ENCODE data around the gene WWTR1.

WWTR1 gene

GRCh38 chr3:149523512-149524299 lies 134.1 kb downstream of the WWTR1 start:
- Histone ChIP-seq H3K36me3 (ENCODE audit: control insufficient read depth, insufficient read depth, low read length) (no peaks in the 10 kb centered on the region), H3K4me3 (ENCODE audit: low read length) (no peak overlapping the region), H3K9ac (ENCODE audit: low read length) (no peak overlapping the region), H3K4me1 (ENCODE audit: control insufficient read depth, insufficient read depth, low read length) (peaks cover 7% of the 10 kb centered on the region), H3K27ac (ENCODE audit: low read depth, low read length) (no peak overlapping the region), H3K27me3 (ENCODE audit: control insufficient read depth, insufficient read depth, low read length) (no peaks in the 10 kb centered on the region)

GRCh38 chr3:149519912-149520311 lies 137.9 kb downstream of the WWTR1 start:
- H3K36me3 ChIP-seq (ENCODE audit: control insufficient read depth, insufficient read depth, low read length) = no peaks in the 10 kb centered on the region
- no peaks in the 10 kb centered on the region for H3K27me3 ChIP-seq (ENCODE audit: control insufficient read depth, insufficient read depth, low read length)
- H3K27ac ChIP-seq (ENCODE audit: low read depth, low read length) = no peak overlapping the region

GRCh38 chr3:149516920-149517319 lies 140.9 kb downstream of the WWTR1 start:
- Histone ChIP-seq H3K9ac (ENCODE audit: low read length) (no peak overlapping the region), H3K4me3 (ENCODE audit: low read length) (no peak overlapping the region), H3K4me1 (ENCODE audit: control insufficient read depth, insufficient read depth, low read length) (peaks cover 6% of the 10 kb centered on the region), H3K36me3 (ENCODE audit: control insufficient read depth, insufficient read depth, low read length) (no peaks in the 10 kb centered on the region), H3K27me3 (ENCODE audit: control insufficient read depth, insufficient read depth, low read length) (no peaks in the 10 kb centered on the region), H3K27ac (ENCODE audit: low read depth, low read length) (no peak overlapping the region)

More at GRCh38 chr3:149519912-149520311, 137.9 kb downstream of the WWTR1 start:
- Histone ChIP-seq H3K4me1 (ENCODE audit: control insufficient read depth, insufficient read depth, low read length) (no peaks in the 10 kb centered on the region), H3K4me3 (ENCODE audit: low read length) (no peak overlapping the region), H3K9ac (ENCODE audit: low read length) (no peak overlapping the region)

DNA sequence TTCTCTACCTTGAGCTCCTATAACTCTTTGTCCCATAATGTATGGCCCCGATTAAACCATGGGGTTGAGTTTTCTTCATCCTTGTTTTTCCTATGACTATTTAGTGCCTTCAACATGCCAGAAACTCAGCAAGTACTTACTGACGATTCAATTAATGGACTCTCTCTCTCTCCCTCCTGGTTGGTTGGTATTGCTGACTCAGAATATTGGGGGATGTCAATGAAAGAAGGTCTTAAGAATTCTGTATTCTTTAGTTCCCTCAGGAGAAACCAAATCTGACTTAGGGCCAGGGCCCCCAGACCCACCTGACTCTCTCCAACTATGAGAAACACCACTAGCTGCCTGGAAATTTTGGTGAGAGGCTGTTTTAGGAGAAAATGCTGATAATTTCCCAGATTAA lies 142.6 kb downstream of the WWTR1 start:
- Histone ChIP-seq H3K27ac (ENCODE audit: low read depth, low read length) (no peak overlapping the region), H3K9ac (ENCODE audit: low read length) (no peak overlapping the region), H3K4me1 (ENCODE audit: control insufficient read depth, insufficient read depth, low read length) (peaks cover 6% of the 10 kb centered on the region), H3K36me3 (ENCODE audit: control insufficient read depth, insufficient read depth, low read length) (no peaks in the 10 kb centered on the region), H3K4me3 (ENCODE audit: low read length) (no peak overlapping the region), H3K27me3 (ENCODE audit: control insufficient read depth, insufficient read depth, low read length) (no peaks in the 10 kb centered on the region)

DNA sequence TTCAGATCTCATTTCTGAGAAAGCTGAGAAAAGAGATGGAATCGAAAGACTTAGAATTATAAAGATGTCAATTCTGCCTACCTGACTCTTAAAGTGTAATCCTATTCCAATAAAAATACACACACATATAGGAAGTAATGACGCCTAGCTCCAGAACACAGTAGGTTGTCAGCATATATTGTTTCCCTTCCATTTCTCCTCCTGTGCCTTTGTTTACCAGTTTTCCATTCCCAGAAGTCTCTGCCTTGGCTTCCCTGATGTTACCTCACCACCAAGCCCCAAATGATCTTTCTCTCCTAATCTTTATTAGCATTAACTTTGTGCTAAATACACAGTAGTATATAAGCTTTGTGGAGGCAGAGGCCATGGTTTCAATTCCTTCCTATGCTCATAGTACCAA lies 143.4 kb downstream of the WWTR1 start:
- no peaks in the 10 kb centered on the region for H3K27me3 ChIP-seq (ENCODE audit: control insufficient read depth, insufficient read depth, low read length)
- no peak overlapping the region for H3K27ac ChIP-seq (ENCODE audit: low read depth, low read length)
- H3K36me3 ChIP-seq (ENCODE audit: control insufficient read depth, insufficient read depth, low read length) = no peaks in the 10 kb centered on the region
- H3K4me3 ChIP-seq (ENCODE audit: low read length) = no peak overlapping the region
- no peak overlapping the region for H3K9ac ChIP-seq (ENCODE audit: low read length)
- peaks cover 6% of the 10 kb centered on the region for H3K4me1 ChIP-seq (ENCODE audit: control insufficient read depth, insufficient read depth, low read length)

DNA sequence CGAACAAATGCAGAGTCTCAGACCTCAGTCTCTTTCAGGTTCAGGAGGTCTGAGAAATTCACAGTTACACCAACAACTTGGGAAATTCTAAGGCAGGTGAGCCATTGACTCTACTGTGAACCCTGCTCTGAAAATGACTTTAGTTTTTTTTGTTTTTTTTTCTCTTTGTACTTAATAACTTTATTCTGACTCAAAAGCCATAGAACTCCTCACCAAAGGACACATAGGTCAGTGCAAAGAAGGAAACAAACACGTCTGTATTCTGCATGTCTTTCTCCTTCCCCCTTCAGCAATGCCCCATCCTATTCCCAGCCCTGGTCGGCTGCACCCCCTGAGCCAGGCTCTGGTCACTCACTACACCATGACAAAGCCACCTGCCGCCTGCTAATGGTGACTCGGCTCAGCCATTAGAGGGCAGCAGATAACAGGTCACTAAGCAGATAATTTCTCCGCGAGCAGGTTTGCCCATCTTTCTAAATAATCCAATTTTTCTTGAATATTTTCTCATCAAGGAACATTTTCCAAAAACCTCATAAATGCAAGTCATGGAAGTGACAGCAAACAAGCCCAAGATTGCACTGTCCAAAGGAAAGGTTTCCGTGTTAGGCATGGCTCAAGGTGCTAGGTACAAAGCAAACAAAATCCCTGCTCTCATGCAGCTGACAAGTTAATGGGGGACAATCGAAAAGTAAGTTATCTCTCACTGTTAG lies 145.6 kb downstream of the WWTR1 start:
- H3K4me3 ChIP-seq (ENCODE audit: low read length) = no peak overlapping the region
- no peak overlapping the region for H3K27ac ChIP-seq (ENCODE audit: low read depth, low read length)
- no peaks in the 10 kb centered on the region for H3K36me3 ChIP-seq (ENCODE audit: control insufficient read depth, insufficient read depth, low read length)
- peaks cover 6% of the 10 kb centered on the region for H3K4me1 ChIP-seq (ENCODE audit: control insufficient read depth, insufficient read depth, low read length)
- no peaks in the 10 kb centered on the region for H3K27me3 ChIP-seq (ENCODE audit: control insufficient read depth, insufficient read depth, low read length)
- H3K9ac ChIP-seq (ENCODE audit: low read length) = no peak overlapping the region

- no peak overlapping the region for H3K27ac ChIP-seq (ENCODE audit: low read depth, low read length)
- no peaks in the 10 kb centered on the region for H3K27me3 ChIP-seq (ENCODE audit: control insufficient read depth, insufficient read depth, low read length)
- H3K4me1 ChIP-seq (ENCODE audit: control insufficient read depth, insufficient read depth, low read length) = peaks cover 6% of the 10 kb centered on the region
- H3K36me3 ChIP-seq (ENCODE audit: control insufficient read depth, insufficient read depth, low read length) = no peaks in the 10 kb centered on the region
- H3K9ac ChIP-seq (ENCODE audit: low read length) = no peak overlapping the region
- no peak overlapping the region for H3K4me3 ChIP-seq (ENCODE audit: low read length)
Measured at GRCh38 chr3:149511040-149511626, 146.7 kb downstream of the WWTR1 start.

DNA sequence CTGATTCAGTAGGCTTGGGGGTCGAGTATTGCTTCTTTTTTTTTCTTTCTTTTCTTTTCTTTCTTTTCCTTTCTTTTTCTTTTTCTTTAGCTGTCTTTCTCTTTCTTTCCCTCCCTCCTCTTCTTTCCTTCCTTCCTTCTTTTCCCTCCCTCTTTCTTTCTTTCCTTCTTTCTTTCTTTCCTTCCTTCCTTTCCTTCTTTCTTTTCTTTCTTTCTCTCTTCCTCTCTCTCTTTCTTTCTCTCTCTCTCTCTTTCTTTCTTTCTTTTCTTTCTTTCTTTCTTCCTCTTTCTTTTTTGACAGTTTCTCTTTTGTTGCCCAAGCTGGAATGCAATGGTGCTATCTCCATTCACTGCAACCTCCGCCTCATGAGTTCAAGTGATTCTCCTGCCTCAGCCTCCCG lies 147.3 kb downstream of the WWTR1 start:
- Histone ChIP-seq H3K4me3 (ENCODE audit: low read length) (no peak overlapping the region), H3K27ac (ENCODE audit: low read depth, low read length) (no peak overlapping the region), H3K27me3 (ENCODE audit: control insufficient read depth, insufficient read depth, low read length) (no peaks in the 10 kb centered on the region), H3K36me3 (ENCODE audit: control insufficient read depth, insufficient read depth, low read length) (no peaks in the 10 kb centered on the region), H3K4me1 (ENCODE audit: control insufficient read depth, insufficient read depth, low read length) (peaks cover 6% of the 10 kb centered on the region), H3K9ac (ENCODE audit: low read length) (no peak overlapping the region)

GRCh38 chr3:149509526-149509925 lies 148.3 kb downstream of the WWTR1 start:
- H3K4me1 ChIP-seq (ENCODE audit: control insufficient read depth, insufficient read depth, low read length) = peaks cover 6% of the 10 kb centered on the region
- H3K36me3 ChIP-seq (ENCODE audit: control insufficient read depth, insufficient read depth, low read length) = no peaks in the 10 kb centered on the region
- H3K9ac ChIP-seq (ENCODE audit: low read length) = no peak overlapping the region
- no peak overlapping the region for H3K27ac ChIP-seq (ENCODE audit: low read depth, low read length)
- H3K27me3 ChIP-seq (ENCODE audit: control insufficient read depth, insufficient read depth, low read length) = no peaks in the 10 kb centered on the region
- H3K4me3 ChIP-seq (ENCODE audit: low read length) = no peak overlapping the region

- Histone ChIP-seq H3K4me3 (ENCODE audit: low read length) (no peak overlapping the region), H3K4me1 (ENCODE audit: control insufficient read depth, insufficient read depth, low read length) (peaks cover 6% of the 10 kb centered on the region), H3K36me3 (ENCODE audit: control insufficient read depth, insufficient read depth, low read length) (no peaks in the 10 kb centered on the region), H3K27me3 (ENCODE audit: control insufficient read depth, insufficient read depth, low read length) (no peaks in the 10 kb centered on the region), H3K27ac (ENCODE audit: low read depth, low read length) (no peak overlapping the region), H3K9ac (ENCODE audit: low read length) (no peak overlapping the region)
Measured at GRCh38 chr3:149507491-149508324, 150.1 kb downstream of the WWTR1 start.

DNA sequence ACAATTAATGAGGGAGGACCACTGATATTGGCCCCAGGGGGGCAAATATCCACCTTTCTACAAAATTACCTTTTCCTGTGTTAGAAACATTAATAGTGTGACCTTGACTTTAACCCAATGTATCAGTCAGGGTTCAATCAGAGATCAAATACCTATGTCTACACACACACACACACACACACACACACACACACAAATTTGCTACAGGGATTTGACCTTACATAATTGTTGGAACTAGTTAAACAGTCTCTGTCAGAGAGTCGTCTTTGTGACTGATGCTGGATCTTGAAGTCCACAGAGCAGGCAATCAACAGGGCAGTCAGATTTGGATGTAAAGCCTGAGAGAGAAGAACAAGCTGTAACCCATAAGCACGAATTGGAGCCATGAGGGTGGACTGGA lies 150.9 kb downstream of the WWTR1 start:
- Histone ChIP-seq H3K4me3 (ENCODE audit: low read length) (no peak overlapping the region), H3K36me3 (ENCODE audit: control insufficient read depth, insufficient read depth, low read length) (no peaks in the 10 kb centered on the region), H3K27ac (ENCODE audit: low read depth, low read length) (no peak overlapping the region), H3K9ac (ENCODE audit: low read length) (no peak overlapping the region), H3K4me1 (ENCODE audit: control insufficient read depth, insufficient read depth, low read length) (no peaks in the 10 kb centered on the region), H3K27me3 (ENCODE audit: control insufficient read depth, insufficient read depth, low read length) (no peaks in the 10 kb centered on the region)

- Histone ChIP-seq H3K4me3 (ENCODE audit: low read length) (no peak overlapping the region), H3K9ac (ENCODE audit: low read length) (no peak overlapping the region), H3K36me3 (ENCODE audit: control insufficient read depth, insufficient read depth, low read length) (no peaks in the 10 kb centered on the region), H3K27me3 (ENCODE audit: control insufficient read depth, insufficient read depth, low read length) (no peaks in the 10 kb centered on the region), H3K27ac (ENCODE audit: low read depth, low read length) (no peak overlapping the region), H3K4me1 (ENCODE audit: control insufficient read depth, insufficient read depth, low read length) (no peaks in the 10 kb centered on the region)
Measured at GRCh38 chr3:149506540-149506939, 151.3 kb downstream of the WWTR1 start.
